HL-60 (cell line): ENCODE results near the gene GAS5.

ENCODE experiments used
- POLR2AphosphoS5 ChIP-seq: IDR thresholded peaks from 2 replicates; pipeline ENCODE4 v1.6.1; 2012; ENCODE audit warnings: low read depth
- SPI1 ChIP-seq: IDR thresholded peaks from 2 replicates; pipeline ENCODE4 v1.6.1; 2012; ENCODE audit warnings: low read depth, mild to moderate bottlenecking, borderline replicate concordance
- TF ChIP-seq, protein P1 (sequence below): IDR thresholded peaks from one replicate; pipeline ENCODE4 v1.5.1; 2011; ENCODE audit warnings: low read length, control low read depth, inconsistent platforms; ENCODE audit not compliant: insufficient read depth

DNA sequence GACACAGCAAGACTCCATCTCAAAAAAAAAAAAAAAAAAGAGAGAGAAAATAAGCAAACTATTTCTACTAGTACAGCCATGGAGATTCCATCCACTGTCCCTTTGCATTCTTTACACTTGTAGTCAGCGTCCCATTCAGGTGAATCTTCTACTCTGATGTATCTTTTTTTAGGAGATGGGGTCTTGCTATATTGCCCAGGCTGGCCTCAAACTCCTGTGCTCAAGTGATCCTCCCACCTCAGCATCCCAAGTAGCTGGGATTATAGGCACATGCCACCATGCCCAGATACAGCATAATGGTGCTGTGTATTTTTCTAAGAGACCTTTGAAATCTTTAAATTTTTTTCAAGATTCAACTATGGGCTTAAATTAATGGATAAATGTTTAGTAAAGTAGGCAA, 35.0 kb downstream of the GAS5 start:
- TF ChIP-seq, protein P1, sequence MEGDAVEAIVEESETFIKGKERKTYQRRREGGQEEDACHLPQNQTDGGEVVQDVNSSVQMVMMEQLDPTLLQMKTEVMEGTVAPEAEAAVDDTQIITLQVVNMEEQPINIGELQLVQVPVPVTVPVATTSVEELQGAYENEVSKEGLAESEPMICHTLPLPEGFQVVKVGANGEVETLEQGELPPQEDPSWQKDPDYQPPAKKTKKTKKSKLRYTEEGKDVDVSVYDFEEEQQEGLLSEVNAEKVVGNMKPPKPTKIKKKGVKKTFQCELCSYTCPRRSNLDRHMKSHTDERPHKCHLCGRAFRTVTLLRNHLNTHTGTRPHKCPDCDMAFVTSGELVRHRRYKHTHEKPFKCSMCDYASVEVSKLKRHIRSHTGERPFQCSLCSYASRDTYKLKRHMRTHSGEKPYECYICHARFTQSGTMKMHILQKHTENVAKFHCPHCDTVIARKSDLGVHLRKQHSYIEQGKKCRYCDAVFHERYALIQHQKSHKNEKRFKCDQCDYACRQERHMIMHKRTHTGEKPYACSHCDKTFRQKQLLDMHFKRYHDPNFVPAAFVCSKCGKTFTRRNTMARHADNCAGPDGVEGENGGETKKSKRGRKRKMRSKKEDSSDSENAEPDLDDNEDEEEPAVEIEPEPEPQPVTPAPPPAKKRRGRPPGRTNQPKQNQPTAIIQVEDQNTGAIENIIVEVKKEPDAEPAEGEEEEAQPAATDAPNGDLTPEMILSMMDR = no peak
- no peak for TF ChIP-seq POLR2AphosphoS5
- TF ChIP-seq SPI1 = no peak
